ENCODE measurements around the gene TAF1C. TPM values are rescaled to one million over a fixed set of nuclear protein-coding genes. Genes with fewer than 3 reads are reported as not detected.
A peak's percentile ranks its signal among the peaks of the same experiment; 100 is the strongest.

The TAF1C gene
- total and polyA plus RNA-seq, 9 of the 15 experiments (the other 6 are each of a cell fraction or from before 2014, with no cell fraction given): 1.5 to 74.8 (median 21.0) TPM

- 0 out of 2 replicates have a peak, but pooled peaks have one; percentile 55 for TF ChIP-seq ZBTB26 (CRISPR knock-in tag; IDR thresholded peaks at IDR 0.05)
- no peak for TF ChIP-seq ZNF507 (tag; conservative IDR thresholded peaks at IDR 0.05)
- TF ChIP-seq CBFB (CRISPR knock-in tag; IDR thresholded peaks at IDR 0.05): no peak
- TF ChIP-seq HMG20B (CRISPR knock-in tag; IDR thresholded peaks at IDR 0.05): no peak
- TF ChIP-seq MEF2A (IDR thresholded peaks at IDR 0.05; ENCODE audit: control insufficient read depth, low read depth, low read length): no peak
- TF ChIP-seq DIDO1 (tag; IDR thresholded peaks at IDR 0.05; ENCODE audit: low read depth): no peak
- no peak for TF ChIP-seq MCM2 (IDR thresholded peaks at IDR 0.05; ENCODE audit: low read depth)
- TF ChIP-seq ZBTB43 (CRISPR knock-in tag; IDR thresholded peaks at IDR 0.05): no peak
- TF ChIP-seq DACH1 (IDR thresholded peaks at IDR 0.05; ENCODE audit: partially characterized antibody): no peak
- no peak; the same call in 1 of the 2 replicates for TF ChIP-seq CEBPG (CRISPR knock-in tag; IDR thresholded peaks at IDR 0.05)
- peak in 1 of 2 experiments; percentile 79; a peak in 3 of 4 replicates for TF ChIP-seq CEBPG (tag; conservative IDR thresholded peaks at IDR 0.05 in 1 of 2, IDR thresholded peaks at IDR 0.05 in 1 of 2)
- 0 out of 2 replicates have a peak, but pooled peaks have one; percentile 16 for TF ChIP-seq MYC (IDR thresholded peaks at IDR 0.05; ENCODE audit: low read depth, low read length)
- no peak for TF ChIP-seq MYC (CRISPR knock-in tag; IDR thresholded peaks at IDR 0.05; ENCODE audit: borderline replicate concordance, low read depth)
- TF ChIP-seq NCOA4 (IDR thresholded peaks at IDR 0.05; ENCODE audit: partially characterized antibody): no peak
- no peak for TF ChIP-seq HNRNPUL1 (IDR thresholded peaks at IDR 0.05; ENCODE audit: low read length)
- no peak for TF ChIP-seq HMGXB4 (CRISPR knock-in tag; IDR thresholded peaks at IDR 0.05)
- TF ChIP-seq RCOR1 (IDR thresholded peaks at IDR 0.05; ENCODE audit: borderline replicate concordance in 1 of 2, low read depth in 2 of 2, low read length in 2 of 2): no peak
- no peak for TF ChIP-seq RFX7 (CRISPR knock-in tag; IDR thresholded peaks at IDR 0.05)
- TF ChIP-seq CXXC5 (CRISPR knock-in tag; IDR thresholded peaks at IDR 0.05): peak; percentile 13; the same call in 1 of the 2 replicates
- TF ChIP-seq KHSRP (IDR thresholded peaks at IDR 0.05): no peak
- peak; percentile 91; the same call in 1 of the 2 replicates for TF ChIP-seq ATF4 (CRISPR knock-in tag; IDR thresholded peaks at IDR 0.05)
- TF ChIP-seq CBX1 (IDR thresholded peaks at IDR 0.05; ENCODE audit: low read depth): no peak
- TF ChIP-seq MAX (CRISPR knock-in tag; IDR thresholded peaks at IDR 0.05): no peak; the same call in 1 of the 2 replicates
- TF ChIP-seq ILF3 (IDR thresholded peaks at IDR 0.05; ENCODE audit: borderline replicate concordance): no peak
- no peak for TF ChIP-seq C11orf30 (IDR thresholded peaks at IDR 0.05; ENCODE audit: low read depth)
Observed at GRCh38 chr16:84139628-84140258, 47.1 kb downstream of the TAF1C start (continued).
